PC-3 (cell line): ENCODE results near the gene ARFIP1.

Experiments
- CTCF ChIP-seq: fragments of 300-600 bp; sonication (generic); conservative IDR thresholded peaks from 2 replicates; pipeline ENCODE4 v1.5.1; 2017; ENCODE audit warnings: antibody characterized with exemption, low read depth, mild to moderate bottlenecking, low read length
- EZH2 ChIP-seq: fragments of 300-600 bp; sonication (generic); IDR thresholded peaks from one replicate; pipeline ENCODE4 v1.6.1; 2017; ENCODE audit warnings: antibody characterized with exemption, mild to moderate bottlenecking, low read length; ENCODE audit not compliant: unreplicated experiment
- EZH2phosphoT487 ChIP-seq: fragments of 300-600 bp; sonication (generic); IDR thresholded peaks from 2 replicates; pipeline ENCODE4 v1.6.1; 2018; ENCODE audit warnings: mild to moderate bottlenecking, antibody characterized with exemption, low read length, borderline replicate concordance

- no peak for TF ChIP-seq EZH2phosphoT487
- no peak for TF ChIP-seq CTCF
- no peak for TF ChIP-seq EZH2
Observed at GRCh38 chr4:152959080-152959479, 179.3 kb downstream of the ARFIP1 start.
